T-helper 1 cell treated with Interleukin-12 subunit alpha and Interleukin-12 subunit beta and Interleukin-4 antibody, amounts not matched to agents 30 ng/mL and 1 ng/mL, for 36 hours (primary cell): ENCODE measurements around the gene SOX11. TPM values are rescaled to one million over a fixed set of nuclear protein-coding genes. Genes with fewer than 3 reads are reported as not detected.

Source experiments
- intact Hi-C: fragments of 100-400 bp; cut with micrococcal nuclease; formaldehyde crosslinking; loops from one replicate; pipeline ENCODE4 v1.15.1; 2024
- total RNA-seq: library from RNA; stranded (reverse); gene quantifications from 2 replicates; pipeline ENCODE4 v1.2.3, GENCODE V29; 2022

Gene SOX11
- total RNA-seq, 1 donor from 2014 or later: not detected

DNA sequence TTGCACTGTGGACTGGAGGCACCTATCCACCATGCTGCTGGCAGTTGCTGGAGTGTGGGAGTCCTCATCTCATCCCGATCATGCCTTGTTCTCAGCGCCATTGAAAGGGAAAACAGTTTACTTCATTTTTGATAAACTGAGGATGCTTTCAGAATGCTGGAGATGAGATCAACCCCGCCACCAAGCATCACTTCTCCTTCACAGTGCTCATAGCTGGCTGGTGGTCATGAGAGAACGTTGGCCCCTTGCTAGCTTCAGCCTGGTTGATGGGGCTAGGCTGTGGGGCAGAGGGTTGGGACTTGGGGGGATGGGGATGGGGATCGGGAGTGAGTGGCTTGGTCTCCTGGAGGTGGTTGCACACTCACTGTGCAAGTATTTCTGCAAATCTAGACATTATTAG lies 30.1 kb downstream of the SOX11 start:
- intact Hi-C loops: no loop called here

GRCh38 chr2:5723791-5724735 lies 31.9 kb downstream of the SOX11 start:
- intact Hi-C loops: no loop called here

GRCh38 chr2:5725072-5725471 lies 32.9 kb downstream of the SOX11 start:
- intact Hi-C loops: no loop called here

GRCh38 chr2:5725794-5726463 lies 33.7 kb downstream of the SOX11 start:
- intact Hi-C loops: no loop called here

DNA sequence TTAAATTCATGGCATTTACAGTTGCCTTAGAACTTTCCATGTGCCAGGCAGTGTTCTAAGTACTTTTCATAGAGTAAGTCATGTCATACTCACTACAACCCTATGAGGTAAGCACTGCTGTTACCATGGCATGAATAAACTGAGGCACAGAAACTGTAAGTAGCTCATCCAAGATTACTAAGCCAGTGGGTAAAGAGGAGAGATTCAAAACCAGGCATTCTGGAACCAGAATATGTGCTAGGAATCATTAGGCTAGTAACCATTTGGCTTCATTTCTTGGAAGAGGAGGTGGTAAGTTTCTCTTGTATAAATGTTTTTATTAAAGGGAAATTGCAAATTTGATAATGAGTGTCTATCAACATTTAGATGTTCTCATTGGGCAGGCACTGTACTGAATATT lies 35.1 kb downstream of the SOX11 start:
- intact Hi-C loops: no loop called here

GRCh38 chr2:5729416-5729815 lies 37.2 kb downstream of the SOX11 start:
- intact Hi-C loops: no loop called here

- intact Hi-C loops: no loop called here
Measured at GRCh38 chr2:5730386-5730785, 38.2 kb downstream of the SOX11 start.

GRCh38 chr2:5734859-5735520 lies 42.8 kb downstream of the SOX11 start:
- intact Hi-C loops: no loop called here

GRCh38 chr2:5735521-5735861 lies 43.3 kb downstream of the SOX11 start:
- intact Hi-C loops: no loop called here

- intact Hi-C loops: no loop called here
Measured at GRCh38 chr2:5736050-5736449, 43.9 kb downstream of the SOX11 start.

DNA sequence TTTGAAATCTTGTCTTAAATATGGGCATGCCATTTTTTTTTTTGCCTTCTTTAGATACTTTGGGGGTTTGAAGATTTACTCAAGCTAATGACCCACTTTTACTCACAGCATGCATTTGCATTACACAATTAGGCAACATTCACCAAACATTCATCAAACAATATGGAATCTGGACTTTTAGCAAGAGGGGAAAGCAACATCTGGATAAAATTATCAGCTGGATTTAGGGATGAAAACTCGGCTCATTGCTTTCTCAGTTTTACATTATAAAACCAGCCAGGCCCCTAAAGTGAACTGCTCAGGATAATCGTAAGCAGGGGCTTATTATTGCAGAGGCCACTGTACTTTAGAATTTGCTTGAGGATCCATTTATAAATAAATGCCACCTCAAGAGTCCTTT lies 44.7 kb downstream of the SOX11 start:
- intact Hi-C loops: no loop called here

DNA sequence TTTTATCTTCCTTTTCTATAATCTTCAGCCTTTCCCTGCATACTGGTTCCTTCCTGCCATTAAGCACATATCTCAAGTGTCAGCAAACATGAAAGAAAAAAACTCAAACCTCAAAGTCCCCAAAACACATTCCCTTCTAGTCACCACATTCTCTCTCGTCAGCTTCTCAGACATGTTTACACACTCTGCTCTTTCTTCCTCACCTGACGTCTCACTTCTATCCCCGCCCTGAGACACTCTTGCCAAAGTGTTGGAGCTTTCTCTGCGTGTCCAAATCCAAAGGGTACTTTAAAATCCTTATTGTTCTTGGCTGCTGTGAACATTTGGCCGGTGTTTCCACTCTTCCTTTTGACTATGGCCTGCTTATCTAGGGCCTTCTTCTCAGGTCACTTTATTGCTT lies 47.9 kb downstream of the SOX11 start:
- intact Hi-C loops: no loop called here

- intact Hi-C loops: no loop called here
Measured at GRCh38 chr2:5740817-5741216, 48.6 kb downstream of the SOX11 start.

GRCh38 chr2:5741242-5741641 lies 49.1 kb downstream of the SOX11 start:
- intact Hi-C loops: no loop called here

- intact Hi-C loops: no loop called here
Measured at GRCh38 chr2:5742126-5742525, 49.9 kb downstream of the SOX11 start.

DNA sequence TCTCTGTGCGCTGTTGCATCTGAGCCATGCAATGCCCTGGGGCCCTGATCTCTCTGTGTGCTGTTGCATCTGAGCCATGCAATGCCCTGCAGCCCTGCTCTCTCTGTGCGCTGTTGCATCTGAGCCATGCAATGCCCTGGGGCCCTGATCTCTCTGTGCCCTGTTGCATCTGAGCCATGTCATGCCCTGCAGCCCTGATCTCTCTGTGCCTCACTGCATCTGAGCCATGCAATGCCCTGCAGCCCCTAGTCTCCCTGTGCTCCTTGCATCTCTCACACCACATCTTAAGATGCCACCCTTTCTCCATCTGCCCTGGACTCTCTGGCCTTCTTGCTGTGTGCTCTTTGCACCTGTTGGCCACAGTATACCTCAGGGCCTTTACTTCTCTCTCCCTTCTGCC lies 56.2 kb downstream of the SOX11 start:
- intact Hi-C loops: no loop called here

GRCh38 chr2:5748946-5749345 lies 56.8 kb downstream of the SOX11 start:
- intact Hi-C loops: no loop called here

DNA sequence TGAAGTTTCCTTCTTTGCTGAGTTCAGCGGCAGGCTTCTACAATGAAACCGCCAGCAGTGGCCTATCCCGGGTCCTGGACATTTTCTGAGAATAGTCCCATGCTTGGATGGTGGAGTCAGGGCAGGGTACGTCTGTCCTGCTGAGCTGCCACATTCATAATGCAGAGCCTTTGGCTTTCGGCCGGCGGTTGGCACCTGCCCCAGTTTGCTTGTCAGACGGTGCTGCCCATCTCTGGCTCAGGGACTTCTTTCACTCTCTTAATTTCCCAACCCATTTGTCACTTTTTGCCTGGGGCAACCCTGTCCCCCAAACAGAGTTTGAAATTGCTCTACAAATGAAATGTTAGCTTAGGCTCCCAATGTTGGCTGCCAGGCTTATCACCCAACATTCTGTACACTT lies 57.2 kb downstream of the SOX11 start:
- intact Hi-C loops: no loop called here
